GM12891 (cell line): Measurements from ENCODE around the gene APOL6.

Source experiments
- DNase-seq: peaks from one replicate; pipeline ENCODE4 v3.0.0; 2011; ENCODE audit warnings: low spot score; ENCODE audit not compliant: insufficient read length
- FAIRE-seq: peaks from 2 replicates; lab custom pipeline; 2011; peaks lifted over from hg19 to GRCh38; lab: Jason Lieb, UNC
- PAX5 ChIP-seq: IDR thresholded peaks from 2 replicates; pipeline ENCODE4 v1.6.1; 2011; ENCODE audit warnings: low read length, moderate library complexity, mild to moderate bottlenecking; ENCODE audit not compliant: insufficient read depth, severe bottlenecking
- POLR2A ChIP-seq: IDR thresholded peaks from 2 replicates; pipeline ENCODE4 v1.6.1; 2011; ENCODE audit warnings: low read depth, low read length, control low read depth
- POLR2AphosphoS5 ChIP-seq: IDR thresholded peaks from 2 replicates; pipeline ENCODE4 v1.6.1; 2011; ENCODE audit warnings: low read depth, low read length, control low read depth
- POU2F2 ChIP-seq: IDR thresholded peaks from 2 replicates; pipeline ENCODE4 v1.6.1; 2011; ENCODE audit warnings: low read depth, mild to moderate bottlenecking, control low read depth, low read length, moderate library complexity
- SPI1 ChIP-seq: IDR thresholded peaks from 2 replicates; pipeline ENCODE4 v1.6.1; 2011; ENCODE audit warnings: low read depth, low read length, control low read depth
- TAF1 ChIP-seq: IDR thresholded peaks from 2 replicates; pipeline ENCODE4 v1.6.1; 2011; ENCODE audit warnings: low read depth, low read length, control low read depth

Gene APOL6

DNA sequence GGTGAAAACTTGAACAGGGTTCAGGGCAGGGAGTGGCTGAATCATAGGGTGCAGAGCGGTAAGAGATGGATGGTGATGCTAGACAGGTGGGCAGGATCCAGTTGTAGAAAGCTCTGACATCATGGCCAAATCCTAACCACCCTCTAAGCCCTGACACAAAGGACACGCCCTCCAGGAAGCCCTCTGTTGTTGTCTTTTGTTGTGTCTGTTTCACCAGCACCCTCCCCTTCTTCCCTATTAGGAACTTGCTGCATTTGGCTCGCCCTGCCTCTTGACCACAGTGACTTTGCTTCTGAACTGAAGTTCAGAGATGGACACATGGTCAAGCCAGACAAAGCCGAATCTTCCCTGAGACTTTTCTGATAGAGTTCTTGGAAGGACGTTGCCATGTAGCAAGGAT, 14.2 kb upstream of the APOL6 start:
- FAIRE-seq = peak; percentile 5
- DNase-seq = no peak
- no peak for TF ChIP-seq PAX5
- no peak for TF ChIP-seq SPI1
- TF ChIP-seq TAF1 = no peak
- no peak for TF ChIP-seq POLR2A
- no peak for TF ChIP-seq POLR2AphosphoS5
- TF ChIP-seq POU2F2 = no peak

GRCh38 chr22:35634943-35635540, 13.2 kb upstream of the APOL6 start:
- TF ChIP-seq POU2F2 (no peak), PAX5 (no peak), POLR2A (no peak), POLR2AphosphoS5 (no peak), TAF1 (no peak), SPI1 (no peak)
- FAIRE-seq (peak; percentile 84), DNase-seq (no peak)

GRCh38 chr22:35637254-35637653, 11.0 kb upstream of the APOL6 start:
- TF ChIP-seq TAF1 = no peak
- TF ChIP-seq PAX5 = no peak
- no peak for TF ChIP-seq POU2F2
- TF ChIP-seq SPI1 = no peak
- TF ChIP-seq POLR2A = no peak
- no peak for TF ChIP-seq POLR2AphosphoS5
- no peak for FAIRE-seq
- DNase-seq = no peak

GRCh38 chr22:35638001-35638400, 10.2 kb upstream of the APOL6 start:
- FAIRE-seq (no peak), DNase-seq (no peak)
- TF ChIP-seq POLR2AphosphoS5 (no peak), PAX5 (no peak), TAF1 (no peak), POLR2A (no peak), POU2F2 (no peak), SPI1 (no peak)

DNA sequence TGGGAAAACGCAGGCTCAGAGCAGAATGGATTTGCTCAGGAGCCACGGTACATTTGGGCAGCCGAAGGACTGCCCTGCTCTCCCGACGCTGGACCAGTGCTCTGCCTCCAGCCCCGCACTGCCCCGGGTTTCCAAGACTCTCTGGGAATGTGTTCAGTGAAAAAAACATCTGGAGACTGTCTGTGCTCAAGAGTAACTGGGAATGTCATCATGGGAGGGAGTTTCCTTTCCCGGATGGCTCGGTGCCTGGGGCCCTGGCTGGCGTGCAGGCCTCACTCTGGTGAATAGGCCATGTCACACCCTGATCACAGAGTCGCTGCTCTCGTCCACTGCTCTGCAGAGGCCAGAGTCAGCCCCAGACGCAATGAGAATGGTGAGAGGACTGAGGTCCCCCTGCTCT, 9.8 kb upstream of the APOL6 start:
- TF ChIP-seq POLR2AphosphoS5 = no peak
- no peak for TF ChIP-seq SPI1
- no peak for TF ChIP-seq PAX5
- TF ChIP-seq TAF1 = no peak
- no peak for TF ChIP-seq POU2F2
- TF ChIP-seq POLR2A = no peak
- DNase-seq (no peak), FAIRE-seq (no peak)

DNA sequence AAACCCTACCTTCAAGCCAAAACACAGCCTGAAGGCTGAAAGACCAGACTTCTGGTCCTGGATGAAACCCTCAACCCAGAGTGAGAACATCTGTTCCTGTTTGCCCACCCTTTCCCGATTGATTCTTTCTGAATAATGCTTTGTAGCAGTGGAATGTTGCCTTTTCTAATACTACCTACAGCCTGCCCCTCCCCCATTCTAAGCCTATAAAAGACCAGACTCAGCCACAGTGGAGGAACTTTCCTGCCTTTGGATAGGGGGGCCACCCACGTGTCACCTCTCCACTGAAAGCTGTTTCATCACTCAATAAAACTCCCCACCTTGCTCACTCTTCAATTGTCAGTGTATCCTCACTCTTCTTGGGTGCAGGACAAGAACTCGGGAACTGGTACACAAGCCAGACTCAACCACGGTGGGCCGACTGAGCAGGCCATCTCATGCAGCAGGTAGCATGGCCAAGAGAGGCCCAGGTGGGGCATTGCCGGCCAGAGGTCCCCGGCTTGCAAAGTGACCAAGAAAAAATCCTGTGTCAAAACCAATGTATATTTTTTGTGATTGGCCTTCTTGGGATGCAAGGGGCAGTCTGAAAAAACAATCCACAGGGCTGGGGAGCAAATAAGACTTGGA, 6.6 kb upstream of the APOL6 start:
- DNase-seq = no peak
- no peak for FAIRE-seq

DNA sequence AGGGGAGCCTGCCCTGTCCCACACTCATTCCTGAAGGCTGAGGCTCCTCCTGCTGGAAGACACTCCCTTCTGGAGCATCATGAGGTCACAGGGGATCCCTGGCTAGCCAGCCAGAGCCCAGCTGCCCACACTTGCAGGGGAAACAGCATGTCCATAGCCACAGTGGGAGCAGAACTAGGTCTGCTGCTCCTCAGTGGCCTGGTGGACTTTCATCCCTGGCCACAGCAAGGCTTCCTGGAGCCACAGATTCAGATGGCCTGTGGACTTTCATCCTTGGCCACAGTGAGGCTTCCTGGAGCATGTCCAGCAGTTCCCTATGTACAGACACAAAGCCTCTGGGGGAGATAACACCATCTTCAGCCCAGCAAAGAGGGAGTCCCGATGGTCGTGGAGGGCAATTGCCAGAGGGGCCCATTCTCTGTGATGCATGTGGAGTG, 5.9 kb upstream of the APOL6 start:
- no peak for DNase-seq
- no peak for FAIRE-seq
- no peak for TF ChIP-seq SPI1
- no peak for TF ChIP-seq POLR2AphosphoS5
- TF ChIP-seq POU2F2 = no peak
- TF ChIP-seq POLR2A = no peak
- no peak for TF ChIP-seq PAX5
- no peak for TF ChIP-seq TAF1

More for the DNA sequence above, 6.6 kb upstream of the APOL6 start:
- TF ChIP-seq PAX5 (no peak), POLR2A (no peak), POLR2AphosphoS5 (no peak), TAF1 (no peak), SPI1 (no peak), POU2F2 (no peak)

GRCh38 chr22:35643991-35644390, 4.3 kb upstream of the APOL6 start:
- DNase-seq (no peak), FAIRE-seq (peak; percentile 35)
- TF ChIP-seq POLR2AphosphoS5 (no peak), TAF1 (no peak), POU2F2 (no peak), PAX5 (no peak), POLR2A (no peak), SPI1 (no peak)

- no peak for FAIRE-seq
- no peak for TF ChIP-seq PAX5
- no peak for TF ChIP-seq POU2F2
- no peak for TF ChIP-seq POLR2AphosphoS5
- no peak for TF ChIP-seq TAF1
- TF ChIP-seq POLR2A = no peak
- TF ChIP-seq SPI1 = no peak
Observed at GRCh38 chr22:35645646-35646045, 2.6 kb upstream of the APOL6 start.

DNA sequence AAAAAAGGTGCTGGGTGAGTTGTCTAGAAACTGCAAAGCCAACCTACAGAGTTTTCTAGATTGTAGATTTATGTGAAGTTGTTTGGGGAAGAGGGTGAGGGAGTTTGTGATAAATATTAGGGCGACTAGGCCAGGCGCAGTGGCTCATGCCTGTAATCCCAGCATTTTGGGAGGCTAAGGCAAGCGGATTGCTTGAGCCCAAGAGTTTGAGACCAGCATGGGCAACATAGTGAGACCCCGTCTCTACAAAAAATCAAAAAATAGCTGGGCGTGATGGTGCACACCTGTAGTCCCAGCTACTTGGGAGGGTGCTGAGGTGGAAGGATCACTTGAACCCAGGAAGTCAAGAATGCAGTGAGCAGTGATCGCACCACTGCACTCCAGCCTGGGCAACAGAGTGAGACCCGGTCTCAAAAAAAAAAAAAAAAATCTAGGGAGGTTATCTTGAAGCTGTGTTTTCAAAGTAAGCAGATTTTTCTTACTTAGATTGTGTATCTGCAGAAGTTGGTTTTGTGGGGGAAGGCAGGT, 844 bp downstream of the APOL6 start:
- peak; percentile 63 for FAIRE-seq
- no peak for TF ChIP-seq POLR2A
- TF ChIP-seq TAF1 = no peak
- TF ChIP-seq POU2F2 = no peak
- TF ChIP-seq POLR2AphosphoS5 = no peak
- no peak for TF ChIP-seq SPI1
- no peak for TF ChIP-seq PAX5

More at GRCh38 chr22:35645646-35646045, 2.6 kb upstream of the APOL6 start:
- DNase-seq = no peak

More for the DNA sequence above, 844 bp downstream of the APOL6 start:
- DNase-seq = no peak
